Natural killer cell (primary cell): ENCODE data around the gene ARHGEF12. TPM values are rescaled to one million over a fixed set of nuclear protein-coding genes. Genes with fewer than 3 reads are reported as not detected.
A peak's percentile ranks its signal among the peaks of the same experiment; 100 is the strongest.

Experiments used
- ATAC-seq, 3 donors: fragments of 150-1000 bp in 2 of 3; fragments of 200-7000 bp in 1 of 3; cut with Tn5 transposase; 1 replicate in 1 of 3; 2 replicates in 2 of 3; pipeline ENCODE4 v1.10.0; 2021; ENCODE audit warnings: mild to moderate bottlenecking in 2 of 3, moderate library complexity in 2 of 3
- DNase-seq, 2 donors: peaks; one replicate each; pipeline versions ENCODE4 v3.0.0 to v3.0.0-alpha.2; 2013 to 2021; ENCODE audit warnings: mixed read lengths in 1 of 2
- H3K27ac ChIP-seq: one replicate; pipeline ENCODE4 v1.5.1; 2013; ENCODE audit warnings: mild to moderate bottlenecking, low read length
- H3K27me3 ChIP-seq: one replicate; pipeline ENCODE4 v1.6.1; 2013; ENCODE audit warnings: low read length; ENCODE audit not compliant: control insufficient read depth, insufficient read depth
- H3K36me3 ChIP-seq: one replicate; pipeline ENCODE4 v1.6.1; 2013; ENCODE audit warnings: low read length; ENCODE audit not compliant: control insufficient read depth, insufficient read depth
- H3K4me1 ChIP-seq: one replicate; pipeline ENCODE4 v1.6.1; 2013; ENCODE audit warnings: low read length; ENCODE audit not compliant: control insufficient read depth, insufficient read depth
- H3K4me3 ChIP-seq: one replicate; pipeline ENCODE4 v1.5.1; 2013; ENCODE audit warnings: low read length
- H3K9me3 ChIP-seq: one replicate; pipeline ENCODE4 v1.6.1; 2013; ENCODE audit warnings: low read length; ENCODE audit not compliant: control insufficient read depth, insufficient read depth
- H3K27ac Mint-ChIP-seq, 2 donors: one replicate each; pipeline ENCODE4 v1.8.0; 2022; ENCODE audit warnings: mild to moderate bottlenecking in 2 of 2, mixed read lengths in 2 of 2, moderate library complexity in 1 of 2
- H3K27me3 Mint-ChIP-seq, 2 donors: one replicate each; pipeline ENCODE4 v1.8.0; 2022; ENCODE audit warnings: low read depth in 2 of 2, mixed read lengths in 2 of 2
- H3K36me3 Mint-ChIP-seq: one replicate; pipeline ENCODE4 v1.8.0; 2022; ENCODE audit warnings: mixed read lengths
- H3K4me1 Mint-ChIP-seq, 2 donors: one replicate each; pipeline ENCODE4 v1.8.0; 2022; ENCODE audit warnings: mixed read lengths in 2 of 2
- H3K4me3 Mint-ChIP-seq: one replicate; pipeline ENCODE4 v1.8.0; 2022; ENCODE audit warnings: mild to moderate bottlenecking, moderate library complexity, mixed read lengths
- H3K9me3 Mint-ChIP-seq, 2 donors: one replicate each; pipeline ENCODE4 v1.8.0; 2022; ENCODE audit warnings: mixed read lengths in 2 of 2
- WGBS: methylation state at CpG from one replicate; pipeline ENCODE4 v1.1.7; 2013; ENCODE audit warnings: missing lambda C conversion rate; ENCODE audit not compliant: insufficient coverage; 5-methylcytosine and 5-hydroxymethylcytosine counted together
- intact Hi-C: fragments of 100-400 bp; cut with micrococcal nuclease; formaldehyde crosslinking; loops from one replicate; pipeline ENCODE4 v1.14.2; 2022
- total RNA-seq, 4 donors: library from RNA; stranded (reverse); fragments of 120-200 nt in 1 of 4; gene quantifications; one replicate each; pipeline versions ENCODE4 v1.2.3 to v1.2.4, GENCODE V29; 2013 to 2022
- TF ChIP-seq, protein P1 (sequence below): fragments of 200-600 bp; IDR thresholded peaks from one replicate; pipeline ENCODE4 v1.8.0; 2022; ENCODE audit warnings: antibody characterized with exemption

Gene ARHGEF12
- total RNA-seq, 3 donors from 2014 or later (not counting 1 experiment from before 2014, with no cell fraction given), result 38.4 to 52.3 (median 42.1) TPM

DNA sequence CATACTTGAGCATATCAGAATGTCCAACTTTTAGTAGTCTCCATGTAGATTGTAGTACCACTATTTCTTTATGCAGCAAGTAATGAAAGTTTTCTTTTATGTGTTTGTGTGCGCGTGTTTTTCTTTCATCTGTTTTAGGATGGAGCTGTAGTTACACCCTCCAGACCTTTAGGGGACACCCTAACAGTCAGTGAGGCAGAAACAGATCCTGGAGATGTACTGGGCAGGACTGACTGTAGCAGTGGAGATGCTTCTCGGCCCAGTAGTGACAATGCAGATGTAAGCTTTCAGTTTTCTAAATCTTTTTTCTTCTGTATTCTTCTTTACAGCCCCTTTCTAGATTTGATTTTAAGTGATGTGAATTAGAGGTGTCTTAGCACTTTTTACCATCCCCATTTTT, 95.4 kb downstream of the ARHGEF12 start:
- TF ChIP-seq, protein P1, sequence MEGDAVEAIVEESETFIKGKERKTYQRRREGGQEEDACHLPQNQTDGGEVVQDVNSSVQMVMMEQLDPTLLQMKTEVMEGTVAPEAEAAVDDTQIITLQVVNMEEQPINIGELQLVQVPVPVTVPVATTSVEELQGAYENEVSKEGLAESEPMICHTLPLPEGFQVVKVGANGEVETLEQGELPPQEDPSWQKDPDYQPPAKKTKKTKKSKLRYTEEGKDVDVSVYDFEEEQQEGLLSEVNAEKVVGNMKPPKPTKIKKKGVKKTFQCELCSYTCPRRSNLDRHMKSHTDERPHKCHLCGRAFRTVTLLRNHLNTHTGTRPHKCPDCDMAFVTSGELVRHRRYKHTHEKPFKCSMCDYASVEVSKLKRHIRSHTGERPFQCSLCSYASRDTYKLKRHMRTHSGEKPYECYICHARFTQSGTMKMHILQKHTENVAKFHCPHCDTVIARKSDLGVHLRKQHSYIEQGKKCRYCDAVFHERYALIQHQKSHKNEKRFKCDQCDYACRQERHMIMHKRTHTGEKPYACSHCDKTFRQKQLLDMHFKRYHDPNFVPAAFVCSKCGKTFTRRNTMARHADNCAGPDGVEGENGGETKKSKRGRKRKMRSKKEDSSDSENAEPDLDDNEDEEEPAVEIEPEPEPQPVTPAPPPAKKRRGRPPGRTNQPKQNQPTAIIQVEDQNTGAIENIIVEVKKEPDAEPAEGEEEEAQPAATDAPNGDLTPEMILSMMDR, result no peak
- Histone ChIP-seq H3K4me1 (no peaks in the 10 kb centered on the region), H3K9me3 (no peaks in the 10 kb centered on the region), H3K27ac (no peak overlapping the region), H3K4me3 (no peak overlapping the region), H3K27me3 (no peaks in the 10 kb centered on the region), H3K36me3 (peaks cover 6% of the 10 kb centered on the region)
- Mint-ChIP-seq H3K4me3 (no peak overlapping the region), H3K27ac (peak overlapping the region; percentile 61 to 70), H3K4me1 (peaks cover 19 to 20% of the 10 kb centered on the region in 2 donors), H3K9me3 (no peaks in the 10 kb centered on the region), H3K27me3 (no peaks in the 10 kb centered on the region), H3K36me3 (no peaks in the 10 kb centered on the region)
- DNase-seq (peak in 1 of 2 donors; percentile 6), ATAC-seq (peak; percentile 68 to 72 (median 71))
- intact Hi-C loops, result no loop called here
- 97% methylated on average over 3 of the region's 3 CpGs for WGBS

DNA sequence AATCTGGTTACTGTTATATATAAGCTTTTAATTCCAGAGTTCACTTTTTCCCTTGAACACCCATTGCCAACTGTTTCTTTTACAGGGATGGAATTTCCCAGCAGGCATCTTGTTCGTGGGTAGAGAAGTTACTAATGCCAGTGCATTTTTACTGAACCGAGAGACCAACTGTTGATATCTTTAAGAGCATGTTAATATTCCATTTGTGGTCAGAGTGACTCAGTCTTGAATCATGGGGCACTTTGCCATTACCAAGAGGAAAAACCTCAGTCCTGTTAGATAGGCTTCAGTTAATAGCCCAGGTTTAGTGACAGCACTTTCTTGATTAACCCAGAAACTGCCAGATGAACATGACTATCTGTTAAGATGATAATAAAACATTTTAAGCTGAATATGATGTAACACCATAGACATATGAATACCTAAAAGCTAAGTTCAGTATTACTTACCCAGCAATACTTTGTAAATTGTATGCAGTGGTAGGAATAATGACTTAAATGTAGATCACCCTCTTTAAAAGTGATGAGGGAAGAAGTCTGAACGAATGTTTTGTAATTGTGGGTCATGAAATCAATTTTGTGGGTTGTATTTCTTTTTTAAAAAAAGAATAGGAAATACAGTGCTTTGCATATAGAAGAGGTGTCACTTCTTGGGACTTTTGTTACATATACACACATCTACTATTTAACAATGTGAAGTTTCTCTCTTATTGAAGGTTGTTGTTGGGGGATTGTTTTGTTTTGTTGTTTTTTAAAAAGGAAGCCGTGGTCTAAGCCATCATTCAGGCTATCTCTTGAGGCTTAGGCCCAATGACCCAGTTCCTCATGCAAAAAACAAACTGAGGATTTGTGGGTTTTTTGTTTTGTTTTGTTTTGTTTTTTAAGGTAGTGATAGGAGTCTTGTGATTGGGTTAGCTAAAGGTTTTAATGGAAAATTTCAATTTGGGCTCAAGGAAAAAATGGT, 96.1 kb downstream of the ARHGEF12 start:
- Mint-ChIP-seq H3K36me3 (no peaks in the 10 kb centered on the region), H3K4me3 (peak overlapping the region; percentile 0), H3K27me3 (no peaks in the 10 kb centered on the region), H3K4me1 (peaks cover 19 to 20% of the 10 kb centered on the region in 2 donors), H3K27ac (peak overlapping the region; percentile 61 to 70), H3K9me3 (no peaks in the 10 kb centered on the region)
- H3K4me3 ChIP-seq, result no peak overlapping the region
- no peaks in the 10 kb centered on the region for H3K27me3 ChIP-seq
- peaks cover 6% of the 10 kb centered on the region for H3K36me3 ChIP-seq
- 23% methylated on average over 3 of the region's 4 CpGs for WGBS
- no peaks in the 10 kb centered on the region for H3K4me1 ChIP-seq
- H3K27ac ChIP-seq, result no peak overlapping the region
- peak in 1 of 2 donors; percentile 4 for DNase-seq
- ATAC-seq, result peak; percentile 35 to 73 (median 55)
- intact Hi-C loops, result no loop called here
- TF ChIP-seq, protein P1, result no peak
- no peaks in the 10 kb centered on the region for H3K9me3 ChIP-seq

DNA sequence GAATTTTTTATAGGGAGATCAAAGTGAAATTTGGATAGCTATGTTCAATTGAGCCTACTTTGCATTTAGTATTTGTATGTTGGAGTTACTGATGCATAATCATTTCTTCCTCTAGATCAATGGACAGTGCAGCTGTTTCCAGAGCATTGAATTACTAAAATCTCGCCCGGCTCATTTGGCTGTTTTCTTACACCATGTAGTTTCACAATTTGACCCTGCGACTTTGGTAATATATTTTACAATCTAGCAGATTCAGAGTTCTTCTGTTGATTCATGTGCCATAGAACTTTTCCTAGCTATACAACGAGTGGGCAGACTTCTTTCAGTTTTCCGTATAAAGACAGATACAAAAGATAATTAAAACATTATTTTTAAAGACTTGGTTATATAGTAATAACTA, 105.4 kb downstream of the ARHGEF12 start:
- no peak overlapping the region for H3K4me3 Mint-ChIP-seq
- Histone ChIP-seq H3K27ac (no peak overlapping the region), H3K27me3 (no peaks in the 10 kb centered on the region), H3K36me3 (peaks cover 36% of the 10 kb centered on the region), H3K4me1 (no peaks in the 10 kb centered on the region), H3K4me3 (no peak overlapping the region), H3K9me3 (no peaks in the 10 kb centered on the region)
- TF ChIP-seq, protein P1, result no peak
- H3K36me3 Mint-ChIP-seq, result peaks cover 11% of the 10 kb centered on the region
- H3K9me3 Mint-ChIP-seq, result no peaks in the 10 kb centered on the region
- no peaks in the 10 kb centered on the region for H3K27me3 Mint-ChIP-seq
- intact Hi-C loops, result no loop called here
- 96% methylated on average over 4 of the region's 5 CpGs for WGBS
- no peak overlapping the region for H3K27ac Mint-ChIP-seq
- no peak for DNase-seq
- H3K4me1 Mint-ChIP-seq, result no peaks in the 10 kb centered on the region
- no peak for ATAC-seq
